HepG2 (cell line): Measurements from ENCODE around the gene ACP1. TPM values are rescaled to one million over a fixed set of nuclear protein-coding genes. Genes with fewer than 3 reads are reported as not detected.

Source experiments
- EEA1 ChIP-seq: sonication (generic); formaldehyde crosslinking; IDR thresholded peaks from 2 replicates; pipeline ENCODE4 v1.5.1; 2020; ENCODE audit warnings: mild to moderate bottlenecking, missing genetic modification reagents, borderline replicate concordance
- FOXC1 ChIP-seq: sonication (generic); formaldehyde crosslinking; IDR thresholded peaks from 2 replicates; pipeline ENCODE4 v1.8.0; 2022; ENCODE audit warnings: mild to moderate bottlenecking, missing genetic modification reagents, borderline replicate concordance
- HMG20A ChIP-seq: IDR thresholded peaks from 2 replicates; pipeline ENCODE4 v1.6.1; 2016; ENCODE audit warnings: borderline replicate concordance
- HOXA3 ChIP-seq: sonication (generic); formaldehyde crosslinking; IDR thresholded peaks from 2 replicates; pipeline ENCODE4 v1.5.0; 2020; ENCODE audit warnings: missing genetic modification reagents
- KDM1A ChIP-seq: IDR thresholded peaks from 2 replicates; pipeline ENCODE4 v1.6.1; 2016; ENCODE audit warnings: missing compliant biosample characterization
- LCORL ChIP-seq, 2 experiments: fragments of 450-650 bp in 1 of 2; sonication (generic) in 1 of 2; formaldehyde crosslinking in 1 of 2; IDR thresholded peaks; 2 replicates each; pipeline versions ENCODE4 v1.5.0 to v1.6.1; 2017 to 2020; ENCODE audit warnings: antibody characterized with exemption in 1 of 2, missing genetic modification reagents in 1 of 2
- MBD4 ChIP-seq: IDR thresholded peaks from 2 replicates; pipeline ENCODE4 v1.6.1; 2012; ENCODE audit warnings: low read length, inconsistent platforms, borderline replicate concordance
- PHF8 ChIP-seq: sonication (generic); formaldehyde crosslinking; IDR thresholded peaks from 2 replicates; pipeline ENCODE4 v1.5.0; 2020; ENCODE audit warnings: missing genetic modification reagents
- SETDB1 ChIP-seq: sonication (generic); formaldehyde crosslinking; IDR thresholded peaks from 2 replicates; pipeline ENCODE4 v1.5.1; 2020; ENCODE audit warnings: missing genetic modification reagents, mild to moderate bottlenecking, borderline replicate concordance
- YEATS2 ChIP-seq: sonication (generic); formaldehyde crosslinking; IDR thresholded peaks from 2 replicates; pipeline ENCODE4 v1.4.0; 2020; ENCODE audit warnings: missing genetic modification reagents, borderline replicate concordance
- ZBTB38 ChIP-seq: sonication (generic); formaldehyde crosslinking; IDR thresholded peaks from 2 replicates; pipeline ENCODE4 v1.5.1; 2020; ENCODE audit warnings: mild to moderate bottlenecking, missing genetic modification reagents
- ZFP36L1 ChIP-seq: sonication (generic); formaldehyde crosslinking; IDR thresholded peaks from 2 replicates; pipeline ENCODE4 v1.8.0; 2022; ENCODE audit warnings: mild to moderate bottlenecking, missing genetic modification reagents, moderate library complexity
- ZNF12 ChIP-seq: sonication (generic); formaldehyde crosslinking; IDR thresholded peaks from 2 replicates; pipeline ENCODE4 v1.5.0; 2020; ENCODE audit warnings: missing genetic modification reagents
- ZNF3 ChIP-seq: IDR thresholded peaks from 2 replicates; pipeline ENCODE4 v1.7.0; 2017; ENCODE audit warnings: inconsistent platforms
- ZNF317 ChIP-seq: sonication (generic); formaldehyde crosslinking; IDR thresholded peaks from 2 replicates; pipeline ENCODE4 v1.5.0; 2020; ENCODE audit warnings: mild to moderate bottlenecking, missing genetic modification reagents
- ZNF331 ChIP-seq: sonication (generic); formaldehyde crosslinking; IDR thresholded peaks from 2 replicates; pipeline ENCODE4 v1.4.0; 2020; ENCODE audit warnings: missing genetic modification reagents
- ZNF615 ChIP-seq: sonication (generic); formaldehyde crosslinking; IDR thresholded peaks from 2 replicates; pipeline ENCODE4 v1.5.0; 2020; ENCODE audit warnings: mild to moderate bottlenecking, missing genetic modification reagents, borderline replicate concordance
- ZNF747 ChIP-seq: sonication (generic); formaldehyde crosslinking; IDR thresholded peaks from 2 replicates; pipeline ENCODE4 v1.8.1; 2023; ENCODE audit warnings: missing genetic modification reagents, mild to moderate bottlenecking, borderline replicate concordance
- ZNF768 ChIP-seq: sonication (generic); formaldehyde crosslinking; IDR thresholded peaks from 2 replicates; pipeline ENCODE4 v1.4.0; 2020; ENCODE audit warnings: missing genetic modification reagents
- ZSCAN9 ChIP-seq: IDR thresholded peaks from 2 replicates; pipeline ENCODE4 v1.6.1; 2016; ENCODE audit warnings: borderline replicate concordance
- polyA plus RNA-seq, 8 experiments: library from polyadenylated mRNA; depleted of rRNA in 3 of 8; stranded (reverse) in 7 of 8; unstranded in 1 of 8; fragments of >200 nt; fragmentation: Illumina TruSeq in 4 of 8; extraction: Trizol in 4 of 8; gene quantifications; 2 replicates each; pipeline versions ENCODE4 v1.2.1 to v1.2.3, GENCODE V29; 2011 to 2016; ENCODE audit warnings: low read depth in 4 of 8, missing spikeins in 1 of 8, mixed read lengths in 1 of 8; ENCODE audit not compliant: insufficient read depth in 1 of 8
- total RNA-seq, 5 experiments: library from RNA; depleted of rRNA; stranded (reverse); fragments of >200 nt; fragmentation: Illumina TruSeq; extraction: Trizol; gene quantifications; 2 replicates each; pipeline ENCODE4 v1.2.3, GENCODE V29; 2016; ENCODE audit warnings: low read depth in 1 of 5
- TF ChIP-seq, protein P1 (sequence below): sonication (generic); formaldehyde crosslinking; IDR thresholded peaks from 2 replicates; pipeline ENCODE4 v1.8.1; 2023; ENCODE audit warnings: missing genetic modification reagents, mild to moderate bottlenecking, borderline replicate concordance
- TF ChIP-seq, protein P2 (sequence below): sonication (generic); formaldehyde crosslinking; IDR thresholded peaks from 2 replicates; pipeline ENCODE4 v1.5.0; 2020; ENCODE audit warnings: mild to moderate bottlenecking, low read depth, missing genetic modification reagents, borderline replicate concordance
- TF ChIP-seq, protein P3 (sequence below), 2 experiments: sonication (generic) in 1 of 2; formaldehyde crosslinking in 1 of 2; IDR thresholded peaks; 2 replicates each; pipeline versions ENCODE4 v1.4.0 to v1.6.1; 2016 to 2020; ENCODE audit warnings: borderline replicate concordance in 1 of 2, low read depth in 1 of 2, mild to moderate bottlenecking in 1 of 2, missing genetic modification reagents in 1 of 2
- TF ChIP-seq, protein P4 (sequence below): sonication (generic); formaldehyde crosslinking; IDR thresholded peaks from 2 replicates; pipeline ENCODE4 v1.8.0; 2022; ENCODE audit warnings: missing genetic modification reagents, mild to moderate bottlenecking, moderate library complexity, borderline replicate concordance

Gene ACP1
- total and polyA plus RNA-seq, 2 of the 13 experiments (the other 11 are each of a cell fraction or from before 2014, with no cell fraction given), result 246 to 348 TPM

DNA sequence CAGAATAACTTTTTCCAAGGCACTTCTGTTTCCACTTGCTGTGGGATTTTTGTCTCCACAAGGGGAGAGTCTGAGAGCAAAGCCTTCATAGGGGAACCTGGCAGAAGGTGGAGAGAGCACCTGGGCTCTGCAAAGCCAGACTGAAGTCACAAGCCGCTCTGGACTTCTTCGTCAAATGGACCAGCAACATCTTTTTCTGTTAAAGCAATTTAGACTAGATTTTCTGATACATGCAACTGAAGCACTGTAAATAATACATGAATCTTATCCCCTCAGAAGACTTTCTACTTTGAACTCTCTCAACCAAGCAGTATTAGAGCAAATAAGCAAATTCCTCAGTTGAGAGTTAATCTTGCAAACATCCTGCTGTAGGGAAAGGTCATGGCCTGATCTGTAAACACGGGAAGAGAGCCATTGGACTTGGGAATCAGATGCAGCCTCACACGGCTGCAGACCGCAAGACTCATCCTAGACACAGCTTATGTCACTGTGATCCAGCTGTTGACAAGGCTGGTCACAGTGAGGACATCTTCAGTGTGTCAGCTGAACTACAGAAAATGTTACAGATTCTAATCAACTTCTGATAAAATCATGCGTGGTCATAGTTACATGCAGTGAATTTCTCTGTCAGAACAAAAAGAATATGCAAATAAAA is 4.1 kb upstream of the ACP1 start (continued):
- TF ChIP-seq LCORL (IDR thresholded peaks at IDR 0.05) (no peak), LCORL (CRISPR knock-in tag; IDR thresholded peaks at IDR 0.05) (peak; percentile 89), ZFP36L1 (CRISPR knock-in tag) (peak; percentile 98; the same call in 1 of the 2 replicates), ZBTB38 (CRISPR knock-in tag) (peak; percentile 93), ZNF331 (peak; percentile 99), YEATS2 (CRISPR knock-in tag) (peak; percentile 84; the same call in 1 of the 2 replicates), FOXC1 (CRISPR knock-in tag) (0 out of 2 replicates have a peak, but pooled peaks have one; percentile 52), KDM1A (CRISPR knock-in tag) (peak; percentile 92), HOXA3 (CRISPR knock-in tag) (peak; percentile 99), ZSCAN9 (CRISPR knock-in tag) (peak; percentile 99), ZNF317 (CRISPR knock-in tag) (peak; percentile 76; the same call in 1 of the 2 replicates), SETDB1 (CRISPR knock-in tag) (no peak), PHF8 (peak; percentile 69), MBD4 (peak; percentile 96), HMG20A (CRISPR knock-in tag) (peak; percentile 100), EEA1 (CRISPR knock-in tag) (no peak), ZNF615 (CRISPR knock-in tag) (no peak), ZNF768 (CRISPR knock-in tag) (no peak), ZNF12 (CRISPR knock-in tag) (peak; percentile 94), ZNF3 (CRISPR knock-in tag) (no peak), ZNF747 (CRISPR knock-in tag) (peak; percentile 98)
- TF ChIP-seq, protein P1, sequence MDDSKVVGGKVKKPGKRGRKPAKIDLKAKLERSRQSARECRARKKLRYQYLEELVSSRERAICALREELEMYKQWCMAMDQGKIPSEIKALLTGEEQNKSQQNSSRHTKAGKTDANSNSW (CRISPR knock-in tag), result no peak
- TF ChIP-seq, protein P2, sequence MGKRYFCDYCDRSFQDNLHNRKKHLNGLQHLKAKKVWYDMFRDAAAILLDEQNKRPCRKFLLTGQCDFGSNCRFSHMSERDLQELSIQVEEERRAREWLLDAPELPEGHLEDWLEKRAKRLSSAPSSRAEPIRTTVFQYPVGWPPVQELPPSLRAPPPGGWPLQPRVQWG (CRISPR knock-in tag), result no peak
- TF ChIP-seq, protein P3, sequence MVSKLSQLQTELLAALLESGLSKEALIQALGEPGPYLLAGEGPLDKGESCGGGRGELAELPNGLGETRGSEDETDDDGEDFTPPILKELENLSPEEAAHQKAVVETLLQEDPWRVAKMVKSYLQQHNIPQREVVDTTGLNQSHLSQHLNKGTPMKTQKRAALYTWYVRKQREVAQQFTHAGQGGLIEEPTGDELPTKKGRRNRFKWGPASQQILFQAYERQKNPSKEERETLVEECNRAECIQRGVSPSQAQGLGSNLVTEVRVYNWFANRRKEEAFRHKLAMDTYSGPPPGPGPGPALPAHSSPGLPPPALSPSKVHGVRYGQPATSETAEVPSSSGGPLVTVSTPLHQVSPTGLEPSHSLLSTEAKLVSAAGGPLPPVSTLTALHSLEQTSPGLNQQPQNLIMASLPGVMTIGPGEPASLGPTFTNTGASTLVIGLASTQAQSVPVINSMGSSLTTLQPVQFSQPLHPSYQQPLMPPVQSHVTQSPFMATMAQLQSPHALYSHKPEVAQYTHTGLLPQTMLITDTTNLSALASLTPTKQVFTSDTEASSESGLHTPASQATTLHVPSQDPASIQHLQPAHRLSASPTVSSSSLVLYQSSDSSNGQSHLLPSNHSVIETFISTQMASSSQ (IDR thresholded peaks at IDR 0.05; ENCODE audit: low read depth), result peak; percentile 84
- TF ChIP-seq, protein P3 (CRISPR knock-in tag; IDR thresholded peaks at IDR 0.05; ENCODE audit: borderline replicate concordance), result peak; percentile 96
- TF ChIP-seq, protein P4, sequence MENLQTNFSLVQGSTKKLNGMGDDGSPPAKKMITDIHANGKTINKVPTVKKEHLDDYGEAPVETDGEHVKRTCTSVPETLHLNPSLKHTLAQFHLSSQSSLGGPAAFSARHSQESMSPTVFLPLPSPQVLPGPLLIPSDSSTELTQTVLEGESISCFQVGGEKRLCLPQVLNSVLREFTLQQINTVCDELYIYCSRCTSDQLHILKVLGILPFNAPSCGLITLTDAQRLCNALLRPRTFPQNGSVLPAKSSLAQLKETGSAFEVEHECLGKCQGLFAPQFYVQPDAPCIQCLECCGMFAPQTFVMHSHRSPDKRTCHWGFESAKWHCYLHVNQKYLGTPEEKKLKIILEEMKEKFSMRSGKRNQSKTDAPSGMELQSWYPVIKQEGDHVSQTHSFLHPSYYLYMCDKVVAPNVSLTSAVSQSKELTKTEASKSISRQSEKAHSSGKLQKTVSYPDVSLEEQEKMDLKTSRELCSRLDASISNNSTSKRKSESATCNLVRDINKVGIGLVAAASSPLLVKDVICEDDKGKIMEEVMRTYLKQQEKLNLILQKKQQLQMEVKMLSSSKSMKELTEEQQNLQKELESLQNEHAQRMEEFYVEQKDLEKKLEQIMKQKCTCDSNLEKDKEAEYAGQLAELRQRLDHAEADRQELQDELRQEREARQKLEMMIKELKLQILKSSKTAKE (CRISPR knock-in tag), result peak; percentile 100
